ENCODE results near the gene CACNA2D3. TPM values are rescaled to one million over a fixed set of nuclear protein-coding genes. Genes with fewer than 3 reads are reported as not detected.
A peak's percentile ranks its signal among the peaks of the same experiment; 100 is the strongest.

CACNA2D3 gene
- total RNA-seq, 1 donor from 2014 or later, result 0.10 TPM

- DNase-seq (ENCODE audit: low spot score) (no peak), ATAC-seq (no peak)
These were observed 140.6 kb downstream of the CACNA2D3 start for GRCh38 chr3:54262946-54263345.

DNA sequence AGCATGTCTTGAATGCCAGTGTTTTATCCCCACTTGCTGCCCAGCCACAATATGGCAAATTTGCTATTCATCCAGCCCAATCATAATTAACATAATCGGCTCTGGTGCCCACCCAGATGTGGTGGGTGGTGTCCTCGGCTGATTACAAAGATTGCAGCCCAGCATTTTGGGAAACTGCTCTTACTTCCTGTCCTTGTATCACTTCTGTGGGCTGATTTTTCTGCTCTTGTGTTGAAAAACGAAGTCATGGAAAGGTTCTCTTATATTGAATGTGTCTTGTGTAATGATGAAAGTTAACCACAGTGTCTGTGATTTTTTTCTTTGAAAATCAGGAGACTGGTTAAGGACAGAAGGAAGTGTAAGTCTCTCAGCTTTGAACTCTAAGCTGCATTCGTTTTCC, 141.7 kb downstream of the CACNA2D3 start:
- no peak for DNase-seq (ENCODE audit: low spot score)
- no peak for ATAC-seq

GRCh38 chr3:54270816-54271526, 148.6 kb downstream of the CACNA2D3 start:
- ATAC-seq, result no peak
- no peak for DNase-seq (ENCODE audit: low spot score)

DNA sequence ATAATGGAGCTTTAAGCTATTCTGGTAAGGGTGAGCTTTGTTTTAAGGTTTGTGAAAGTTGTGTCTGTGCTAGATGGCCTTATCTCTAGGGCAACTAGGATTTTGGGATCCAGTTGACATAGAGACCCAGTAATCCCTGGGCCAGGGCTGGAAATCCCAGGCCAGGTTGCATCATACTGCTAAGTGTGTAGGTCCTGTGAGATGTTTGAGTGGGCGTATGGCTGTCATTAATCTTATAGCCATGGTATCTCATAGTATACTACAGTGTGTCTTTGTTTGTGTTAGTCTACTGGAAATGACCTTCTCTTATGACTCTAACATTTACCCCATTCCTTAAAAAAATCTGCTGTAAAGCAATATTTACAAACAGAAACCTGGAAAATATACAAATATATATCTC, 151.4 kb downstream of the CACNA2D3 start:
- ATAC-seq (no peak), DNase-seq (ENCODE audit: low spot score) (no peak)

DNA sequence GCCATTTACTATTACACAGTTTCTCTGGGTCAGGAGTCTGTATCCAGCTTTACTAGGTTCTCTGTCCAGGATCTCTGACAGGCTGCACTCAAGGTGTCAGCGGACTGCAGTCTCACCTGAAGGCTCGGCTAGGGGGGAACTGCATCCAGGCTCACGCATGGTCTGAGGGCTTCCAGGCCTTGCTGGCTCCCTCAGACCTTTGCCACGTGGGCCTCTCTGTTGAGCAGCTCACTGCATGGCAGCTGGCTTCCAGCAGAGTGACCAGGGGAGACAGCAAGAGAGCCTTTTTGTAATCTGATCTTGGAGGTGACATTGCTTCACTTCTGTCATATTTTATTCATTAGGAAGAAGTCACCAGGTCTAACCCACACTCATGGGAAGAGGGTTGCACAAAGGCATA, 152.3 kb downstream of the CACNA2D3 start:
- no peak for DNase-seq (ENCODE audit: low spot score)
- ATAC-seq, result no peak

DNA sequence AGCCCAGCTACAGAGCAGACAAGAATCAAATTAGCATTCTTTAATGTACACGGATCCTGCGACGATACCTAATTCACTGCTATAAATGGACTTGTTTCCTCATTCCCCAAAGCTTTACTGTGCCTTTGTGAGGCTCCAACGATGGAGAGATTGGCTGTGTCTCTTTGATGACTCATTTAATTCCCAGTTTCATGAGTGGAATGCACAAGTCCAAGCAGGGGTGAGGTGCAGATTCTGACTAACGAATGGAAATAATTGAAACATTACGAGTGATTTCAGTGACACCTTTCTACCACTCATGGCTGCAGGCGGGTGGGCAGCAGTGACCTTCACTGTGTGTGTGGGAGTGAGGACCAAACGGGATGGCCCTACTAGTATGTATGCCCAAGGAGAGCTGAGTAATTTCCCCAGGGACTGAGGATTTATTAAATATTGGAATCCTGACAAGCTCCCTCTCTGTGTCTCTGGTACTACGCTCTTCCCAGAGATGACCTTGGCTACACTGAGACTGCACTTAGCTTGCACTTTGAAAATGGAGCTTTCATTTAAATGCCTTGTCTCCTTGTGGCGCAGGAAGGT, 156.7 kb downstream of the CACNA2D3 start:
- DNase-seq (ENCODE audit: low spot score) (no peak), ATAC-seq (no peak)

DNA sequence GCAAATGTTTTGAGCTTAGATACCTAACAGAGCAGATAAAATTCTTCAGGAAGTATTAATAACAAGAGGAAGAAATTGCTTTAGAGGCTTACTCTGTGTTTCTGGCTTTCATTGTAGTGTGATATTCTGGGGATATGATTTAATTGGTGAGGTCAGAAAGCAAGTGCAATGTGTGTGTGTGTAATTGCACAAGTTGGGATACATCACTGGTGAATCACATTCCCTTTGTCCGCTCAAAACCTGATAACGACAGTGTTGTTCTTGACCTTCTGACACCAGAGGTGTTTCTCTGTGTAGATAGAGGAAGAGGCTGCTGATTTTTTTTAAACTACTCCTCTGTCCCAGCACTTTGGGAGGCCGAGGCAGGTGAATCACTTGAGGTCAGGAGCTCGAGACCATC, 161.1 kb downstream of the CACNA2D3 start:
- no peak for ATAC-seq
- DNase-seq (ENCODE audit: low spot score), result no peak

GRCh38 chr3:54294214-54294613, 171.9 kb downstream of the CACNA2D3 start:
- no peak for ATAC-seq

DNA sequence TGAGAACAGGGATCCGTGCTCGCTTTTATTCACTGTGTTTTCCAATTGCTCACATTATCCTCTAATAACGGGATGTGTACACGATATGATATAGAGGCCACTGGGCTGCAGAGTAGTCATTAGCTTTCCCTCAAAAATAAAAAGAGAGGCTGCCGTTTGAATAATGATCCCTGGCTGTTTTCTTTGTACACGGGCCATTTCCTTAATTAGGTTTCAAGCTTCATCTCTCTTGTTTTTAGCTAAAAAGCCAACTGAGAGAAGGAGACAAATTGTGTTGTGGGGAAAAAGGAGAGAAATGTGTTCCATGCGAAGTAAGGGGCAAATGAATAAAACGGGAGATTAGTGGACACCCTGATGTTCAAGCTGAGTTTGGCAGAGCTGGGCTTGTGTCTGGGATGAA, 174.2 kb downstream of the CACNA2D3 start:
- DNase-seq (ENCODE audit: low spot score), result no peak
- ATAC-seq, result no peak

More at GRCh38 chr3:54294214-54294613, 171.9 kb downstream of the CACNA2D3 start:
- no peak for DNase-seq (ENCODE audit: low spot score)

DNA sequence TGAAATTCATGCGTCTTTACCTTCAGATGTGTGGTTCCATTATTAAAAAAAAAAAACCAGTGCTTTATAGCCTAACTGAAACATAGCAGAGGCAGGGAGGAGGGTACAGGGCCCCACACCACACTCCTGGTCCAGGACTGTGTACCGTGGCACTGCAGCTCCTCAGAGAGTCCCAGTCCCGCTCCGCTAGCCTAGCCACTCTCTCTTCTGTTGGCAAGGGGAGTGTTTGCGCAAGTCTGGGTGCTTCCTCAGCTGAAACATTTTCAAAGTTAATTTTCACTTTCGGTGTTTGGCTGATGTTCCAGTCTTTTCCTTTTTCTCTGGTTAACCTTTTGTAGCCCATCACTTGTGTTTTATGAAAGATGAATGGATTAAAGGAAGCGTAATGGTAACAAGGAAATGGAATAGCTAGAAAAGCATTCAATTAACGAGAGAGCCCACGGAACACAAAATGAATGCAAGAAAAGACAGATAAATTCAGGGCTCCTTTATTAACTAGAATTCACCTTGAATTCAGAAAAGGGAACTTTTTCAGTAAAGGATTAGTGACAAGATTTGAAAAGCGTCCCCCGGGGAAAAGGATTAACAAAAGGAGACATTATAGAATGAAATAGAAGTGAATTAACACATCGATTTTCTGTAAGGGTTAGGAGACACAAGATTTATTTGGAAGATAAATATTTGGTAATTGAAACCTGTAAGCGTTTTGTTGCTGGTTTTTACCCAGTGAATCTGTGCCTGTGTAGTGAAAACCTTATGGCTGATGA, 177.0 kb downstream of the CACNA2D3 start:
- ATAC-seq, result peak; percentile 97
- DNase-seq (ENCODE audit: low spot score), result peak; percentile 66

GRCh38 chr3:54303517-54304375, 181.4 kb downstream of the CACNA2D3 start:
- ATAC-seq, result no peak

DNA sequence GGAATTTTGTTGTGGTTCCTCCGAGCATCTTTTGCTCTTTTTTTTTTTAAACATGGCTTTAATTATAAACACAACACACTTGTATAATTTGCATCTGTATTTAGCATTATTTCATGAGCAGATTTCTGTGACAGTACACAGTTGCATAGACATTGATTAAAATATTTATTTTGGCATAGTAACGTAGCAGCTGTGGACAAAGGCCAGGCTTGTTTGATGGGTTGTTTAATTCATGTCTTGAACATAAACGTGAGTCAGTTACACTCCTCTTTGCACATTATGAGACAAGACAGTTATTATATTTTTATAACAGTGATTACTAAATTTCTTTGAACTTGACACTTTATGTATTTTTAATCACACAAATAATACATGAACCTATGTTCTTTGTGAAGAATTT, 182.5 kb downstream of the CACNA2D3 start:
- DNase-seq (ENCODE audit: low spot score), result no peak

More at GRCh38 chr3:54303517-54304375, 181.4 kb downstream of the CACNA2D3 start:
- DNase-seq (ENCODE audit: low spot score), result no peak

GRCh38 chr3:54305409-54306099, 183.2 kb downstream of the CACNA2D3 start:
- ATAC-seq, result no peak
- DNase-seq (ENCODE audit: low spot score), result no peak

More for the DNA sequence above, 182.5 kb downstream of the CACNA2D3 start:
- ATAC-seq, result peak; percentile 69

DNA sequence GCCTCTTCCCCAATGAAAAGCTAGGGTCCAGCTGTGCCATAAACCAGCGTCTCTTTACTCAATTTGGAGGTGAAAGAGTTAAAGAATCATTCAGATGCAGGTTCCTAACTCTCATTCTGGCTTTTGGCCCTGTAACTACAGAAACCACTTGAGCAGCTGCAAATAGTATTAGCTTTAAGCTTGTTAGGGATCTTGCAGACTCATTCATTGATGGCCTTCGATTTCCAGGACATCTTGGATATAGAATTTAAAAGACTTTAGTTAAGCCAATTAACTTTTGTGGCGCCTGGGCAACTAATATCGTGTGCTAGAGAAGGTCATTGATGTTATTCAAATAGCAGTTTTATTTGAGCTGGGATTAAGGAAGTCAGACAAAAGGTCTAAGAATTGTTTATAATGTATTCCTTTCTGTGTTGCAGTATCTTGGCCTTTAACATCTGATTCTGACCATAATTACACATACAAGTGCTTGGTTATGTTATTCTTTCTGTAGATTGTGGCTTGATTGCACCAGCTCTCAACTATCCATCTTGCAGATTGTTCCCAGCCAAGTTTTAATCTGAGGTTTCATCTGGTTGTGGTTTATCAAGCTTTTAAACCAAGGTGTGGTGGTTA, 185.3 kb downstream of the CACNA2D3 start:
- ATAC-seq (no peak), DNase-seq (ENCODE audit: low spot score) (no peak)

- ATAC-seq (no peak), DNase-seq (ENCODE audit: low spot score) (no peak)
These were observed 187.2 kb downstream of the CACNA2D3 start for GRCh38 chr3:54309601-54310000.

DNA sequence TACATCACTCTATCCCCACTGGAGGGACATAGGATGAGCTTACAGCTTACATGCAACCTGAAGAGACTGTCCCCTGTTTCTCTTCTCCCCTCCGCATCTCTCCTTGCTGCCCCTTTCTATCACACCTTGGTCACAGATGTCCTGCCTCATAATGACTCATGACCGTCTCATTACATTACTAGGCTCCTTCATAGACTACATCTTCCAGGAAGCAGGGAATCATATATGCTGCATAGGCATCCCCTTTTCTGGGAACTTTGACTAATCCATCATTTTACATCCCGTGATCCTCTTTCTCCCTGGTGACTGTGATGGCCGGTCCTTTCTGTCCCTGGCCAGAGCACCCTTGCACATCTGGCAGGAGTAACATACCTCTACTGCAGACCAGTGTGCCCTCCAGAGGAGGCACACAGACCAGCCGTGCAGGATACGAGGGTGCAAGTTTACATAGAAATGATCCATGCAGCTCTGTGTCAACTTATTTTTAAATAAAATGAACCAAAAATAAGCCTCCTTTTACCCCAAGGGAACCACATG, 188.9 kb downstream of the CACNA2D3 start:
- no peak for ATAC-seq
- DNase-seq (ENCODE audit: low spot score), result no peak

DNA sequence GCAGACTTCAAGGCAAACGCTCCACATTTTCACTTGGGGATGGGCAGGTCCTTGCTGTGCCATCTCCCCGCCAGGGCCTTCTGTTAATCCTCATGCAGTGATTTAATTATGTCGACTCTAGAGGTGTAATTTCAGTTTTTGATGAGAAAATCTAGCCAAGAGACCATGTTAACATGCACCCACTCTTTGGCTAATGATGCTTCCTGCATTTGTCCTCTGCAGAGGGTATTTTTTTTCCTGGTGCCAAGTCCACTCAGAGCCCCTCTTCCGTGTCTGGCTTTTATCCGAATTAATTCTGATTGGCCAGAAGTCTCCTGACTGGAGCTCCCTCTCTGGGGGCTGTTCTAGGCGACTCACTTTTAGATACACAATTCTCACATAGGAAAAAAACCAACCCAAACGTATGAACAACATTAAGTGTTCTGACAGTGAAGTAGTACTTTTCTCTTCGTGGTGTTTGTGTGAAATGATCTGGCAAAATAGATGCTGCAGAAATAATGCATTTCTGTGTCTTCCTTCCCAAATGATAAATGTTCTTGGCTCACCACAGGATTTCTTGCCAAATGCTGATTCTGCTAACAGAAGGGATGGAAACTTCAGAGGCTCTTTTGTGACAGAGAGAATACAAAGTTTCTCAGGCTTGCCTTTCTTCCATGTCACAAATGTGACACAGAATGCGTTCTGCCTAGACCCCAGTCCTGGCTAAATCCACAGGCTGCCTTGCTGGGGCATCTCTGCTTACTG, 190.0 kb downstream of the CACNA2D3 start:
- DNase-seq (ENCODE audit: low spot score), result no peak
- no peak for ATAC-seq

DNA sequence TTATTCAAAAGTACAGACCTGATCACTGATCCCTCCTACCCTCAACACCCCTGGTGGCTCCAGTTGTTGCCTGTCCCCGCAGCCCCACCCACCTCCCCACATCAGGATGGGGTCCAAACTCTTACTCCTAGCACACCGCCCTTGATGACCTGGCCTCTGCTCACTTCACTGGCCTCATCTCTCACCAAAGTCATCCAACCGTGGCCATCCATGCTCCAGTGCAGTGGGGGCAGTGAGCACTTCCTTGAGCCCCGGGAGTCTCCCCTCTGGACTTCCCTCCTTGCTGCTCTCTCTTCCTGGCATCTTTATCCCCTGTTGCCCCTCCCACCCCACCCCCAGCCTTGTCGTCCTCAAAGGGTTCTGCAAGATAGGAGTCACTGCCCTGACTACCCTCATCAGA, 191.1 kb downstream of the CACNA2D3 start:
- DNase-seq (ENCODE audit: low spot score), result no peak
- ATAC-seq, result no peak

DNA sequence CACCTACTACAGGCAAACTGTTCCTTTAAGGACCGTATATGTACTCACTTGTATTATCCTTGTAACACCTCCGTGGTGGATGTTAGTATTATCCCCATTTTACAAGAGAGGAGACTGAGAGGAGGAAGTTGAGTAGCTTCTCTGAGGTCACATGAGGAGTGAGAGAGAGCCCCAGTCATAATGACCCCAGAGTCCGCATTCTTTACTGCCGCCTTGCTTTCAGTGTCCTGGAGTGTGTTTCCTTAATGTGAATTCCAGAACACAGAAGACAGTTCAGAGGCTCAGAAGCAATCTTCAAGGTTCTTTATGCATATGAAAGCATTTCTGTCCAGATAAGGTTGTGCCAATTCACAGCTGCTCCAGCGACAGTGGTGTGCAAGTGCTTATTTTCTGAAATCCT, 199.2 kb downstream of the CACNA2D3 start:
- ATAC-seq, result no peak
- DNase-seq (ENCODE audit: low spot score), result no peak

All from left lobe of liver (tissue), 2 donors.